ENCODE results near the gene ELF2.
"Not testable (repeated sequence)": the region's sequence is repeated elsewhere in the genome, so short reads cannot be mapped to it uniquely, and the experiment has no call there.

The ELF2 gene

GRCh38 chr4:139200506-139200905 lies 23.5 kb upstream of the ELF2 start:
- Mint-ChIP-seq H3K36me3 (peaks cover 2% of the 10 kb centered on the region), H3K4me3 (no peak overlapping the region), H3K27me3 (peaks cover 7% of the 10 kb centered on the region), H3K27ac (no peak overlapping the region), H3K9me3 (peaks cover 2% of the 10 kb centered on the region), H3K4me1 (no peaks in the 10 kb centered on the region)
- ATAC-seq (ENCODE audit: low read depth) (no peak), DNase-seq (ENCODE audit: low spot score in 2 of 2) (no peak)

DNA sequence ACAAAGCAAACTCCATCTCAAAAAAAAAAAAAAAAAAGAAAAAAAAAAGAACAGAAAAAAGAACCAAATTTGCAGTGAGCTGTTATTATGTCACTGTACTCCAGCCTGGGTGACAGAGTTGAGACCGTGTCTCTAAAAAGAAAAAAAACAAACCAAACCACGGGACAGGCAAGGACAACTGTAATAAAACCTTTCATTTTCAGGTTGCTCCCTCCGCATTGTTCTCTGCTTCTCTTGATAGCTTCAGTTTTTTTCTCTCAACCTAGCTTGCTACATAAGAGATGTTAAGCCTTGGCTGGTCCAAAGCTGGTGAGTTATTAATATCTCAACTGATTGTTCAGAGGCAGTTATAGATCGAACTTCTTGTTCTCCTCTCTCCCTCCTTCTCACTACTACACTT lies 23.1 kb upstream of the ELF2 start:
- no peak overlapping the region for H3K27ac Mint-ChIP-seq
- DNase-seq (ENCODE audit: low spot score in 2 of 2) = no peak
- peaks cover 2% of the 10 kb centered on the region for H3K9me3 Mint-ChIP-seq
- H3K27me3 Mint-ChIP-seq = peaks cover 7% of the 10 kb centered on the region
- no peak for ATAC-seq (ENCODE audit: low read depth)
- peaks cover 2% of the 10 kb centered on the region for H3K36me3 Mint-ChIP-seq
- no peak overlapping the region for H3K4me3 Mint-ChIP-seq
- no peaks in the 10 kb centered on the region for H3K4me1 Mint-ChIP-seq

DNA sequence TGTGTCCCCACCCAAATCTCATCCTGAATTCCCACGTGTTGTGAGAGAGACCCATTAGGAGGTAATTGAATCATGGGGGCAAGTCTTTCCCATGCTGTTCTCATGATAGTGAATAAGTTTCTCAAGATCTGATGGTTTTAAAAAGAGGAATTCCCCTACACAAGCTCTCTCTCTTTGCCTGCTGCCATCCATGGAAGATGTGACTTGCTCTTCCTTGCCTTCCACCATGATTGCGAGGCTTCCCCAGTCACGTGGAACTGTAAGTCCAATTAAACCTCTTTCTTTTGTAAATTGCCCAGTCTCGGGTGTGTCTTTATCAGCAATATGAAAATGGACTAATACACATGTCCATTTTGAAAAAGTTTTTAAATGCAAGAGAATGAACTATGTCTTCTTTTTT lies 20.2 kb upstream of the ELF2 start:
- ATAC-seq (ENCODE audit: low read depth); H3K27me3 Mint-ChIP-seq; DNase-seq (ENCODE audit: low spot score in 2 of 2); H3K4me3 Mint-ChIP-seq; H3K36me3 Mint-ChIP-seq; H3K27ac Mint-ChIP-seq; H3K9me3 Mint-ChIP-seq; H3K4me1 Mint-ChIP-seq: not testable (repeated sequence)

DNA sequence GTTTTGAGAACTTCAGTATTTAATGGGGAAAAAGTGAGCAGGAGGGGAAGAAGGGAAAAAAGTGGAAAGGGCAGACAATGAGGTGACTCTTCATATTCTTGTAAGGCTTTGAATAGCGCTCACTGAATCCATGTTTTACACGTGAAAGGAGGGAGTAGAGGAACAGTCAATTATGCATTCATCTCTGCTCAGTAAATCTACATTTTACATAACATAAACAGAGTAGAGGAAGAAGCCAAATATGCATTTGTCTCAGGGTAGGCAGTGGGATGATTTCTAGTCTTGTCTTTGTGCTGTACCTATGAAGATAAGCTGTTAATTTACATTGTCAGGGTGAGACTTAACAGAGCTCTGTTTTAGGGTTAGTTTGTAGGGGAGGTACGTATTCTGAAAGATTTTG lies 19.4 kb upstream of the ELF2 start:
- ATAC-seq (ENCODE audit: low read depth) (no peak), DNase-seq (ENCODE audit: low spot score in 2 of 2) (no peak)
- Mint-ChIP-seq H3K4me1 (no peaks in the 10 kb centered on the region), H3K9me3 (peaks cover 2% of the 10 kb centered on the region), H3K27me3 (peaks cover 7% of the 10 kb centered on the region), H3K36me3 (peaks cover 2% of the 10 kb centered on the region), H3K27ac (no peak overlapping the region), H3K4me3 (no peak overlapping the region)

GRCh38 chr4:139191373-139191772 lies 14.4 kb upstream of the ELF2 start:
- Mint-ChIP-seq H3K27me3 (peaks cover 2% of the 10 kb centered on the region), H3K4me1 (no peaks in the 10 kb centered on the region), H3K27ac (no peak overlapping the region), H3K36me3 (no peaks in the 10 kb centered on the region), H3K9me3 (no peaks in the 10 kb centered on the region), H3K4me3 (no peak overlapping the region)
- DNase-seq (ENCODE audit: low spot score in 2 of 2) = no peak
- no peak for ATAC-seq (ENCODE audit: low read depth)

DNA sequence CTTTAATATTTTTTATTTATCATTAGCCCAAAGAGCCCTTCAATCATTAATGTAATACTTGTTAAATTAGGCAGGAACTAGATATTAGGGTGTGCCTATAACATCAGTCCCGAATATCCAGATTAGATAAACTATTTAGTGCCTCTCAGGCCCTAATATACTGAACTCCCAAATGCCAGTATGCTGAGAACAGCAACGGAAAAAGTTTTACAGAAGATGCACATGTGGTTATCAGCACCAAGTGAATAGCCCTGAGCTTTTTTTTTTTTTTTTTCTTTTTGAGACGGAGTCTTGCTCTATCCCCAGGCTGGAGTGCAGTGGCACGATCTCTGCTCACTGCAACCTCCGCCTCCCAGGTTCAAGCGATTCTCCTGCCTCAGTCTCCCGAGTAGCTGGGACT lies 13.0 kb upstream of the ELF2 start:
- no peak overlapping the region for H3K27ac Mint-ChIP-seq

GRCh38 chr4:139189417-139189749 lies 12.4 kb upstream of the ELF2 start:
- DNase-seq (ENCODE audit: low spot score in 2 of 2) (no peak), ATAC-seq (ENCODE audit: low read depth) (no peak)
- Mint-ChIP-seq H3K27ac (no peak overlapping the region), H3K9me3 (no peaks in the 10 kb centered on the region), H3K36me3 (no peaks in the 10 kb centered on the region), H3K4me1 (peaks cover 2% of the 10 kb centered on the region), H3K27me3 (peaks cover 4% of the 10 kb centered on the region), H3K4me3 (no peak overlapping the region)

More for the DNA sequence above, 13.0 kb upstream of the ELF2 start:
- H3K9me3 Mint-ChIP-seq = no peaks in the 10 kb centered on the region
- H3K27me3 Mint-ChIP-seq = peaks cover 4% of the 10 kb centered on the region
- H3K4me3 Mint-ChIP-seq = no peak overlapping the region
- DNase-seq (ENCODE audit: low spot score in 2 of 2) (no peak), ATAC-seq (ENCODE audit: low read depth) (no peak)
- H3K36me3 Mint-ChIP-seq = no peaks in the 10 kb centered on the region
- peaks cover 2% of the 10 kb centered on the region for H3K4me1 Mint-ChIP-seq

DNA sequence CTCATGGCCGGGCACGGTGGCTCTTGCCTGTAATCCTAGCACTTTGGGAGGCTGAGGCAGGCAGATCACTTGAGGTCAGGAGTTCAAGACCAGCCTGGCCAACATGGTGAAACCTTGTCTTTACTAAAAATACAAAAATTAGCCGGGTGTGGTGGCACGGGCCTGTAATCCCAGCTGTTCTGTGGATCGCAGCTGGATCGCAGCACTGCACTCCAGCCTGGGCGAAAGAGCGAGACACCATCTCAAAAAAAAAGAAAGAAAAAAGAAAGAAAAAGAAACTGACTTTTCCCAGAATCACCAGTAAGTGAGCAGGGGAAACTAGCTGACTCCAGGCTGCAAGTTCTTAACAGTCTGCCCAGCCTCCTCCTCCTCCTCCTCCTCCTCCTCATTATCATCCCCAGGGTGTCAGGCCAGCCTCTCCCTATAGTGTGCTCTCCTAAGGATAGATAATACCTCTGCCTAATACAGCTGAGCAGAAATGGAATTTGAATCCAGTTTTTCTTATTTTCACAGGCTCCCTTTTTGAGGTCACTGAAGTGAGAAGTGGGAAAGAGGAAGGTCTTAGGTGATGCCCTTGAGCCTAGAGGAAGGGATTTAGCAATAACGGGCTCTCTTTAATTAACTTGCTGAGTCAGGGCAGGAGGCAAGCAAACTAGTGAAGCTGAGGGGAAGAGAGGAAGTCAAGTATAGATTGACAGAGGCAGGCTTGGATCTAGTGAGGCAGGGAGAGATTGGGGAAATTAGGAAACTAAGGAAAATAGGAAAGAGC lies 11.8 kb upstream of the ELF2 start:
- peaks cover 2% of the 10 kb centered on the region for H3K4me1 Mint-ChIP-seq
- H3K4me3 Mint-ChIP-seq = no peak overlapping the region
- ATAC-seq (ENCODE audit: low read depth) (no peak), DNase-seq (ENCODE audit: low spot score in 2 of 2) (no peak)
- peaks cover 4% of the 10 kb centered on the region for H3K27me3 Mint-ChIP-seq
- no peaks in the 10 kb centered on the region for H3K9me3 Mint-ChIP-seq
- no peak overlapping the region for H3K27ac Mint-ChIP-seq
- no peaks in the 10 kb centered on the region for H3K36me3 Mint-ChIP-seq

DNA sequence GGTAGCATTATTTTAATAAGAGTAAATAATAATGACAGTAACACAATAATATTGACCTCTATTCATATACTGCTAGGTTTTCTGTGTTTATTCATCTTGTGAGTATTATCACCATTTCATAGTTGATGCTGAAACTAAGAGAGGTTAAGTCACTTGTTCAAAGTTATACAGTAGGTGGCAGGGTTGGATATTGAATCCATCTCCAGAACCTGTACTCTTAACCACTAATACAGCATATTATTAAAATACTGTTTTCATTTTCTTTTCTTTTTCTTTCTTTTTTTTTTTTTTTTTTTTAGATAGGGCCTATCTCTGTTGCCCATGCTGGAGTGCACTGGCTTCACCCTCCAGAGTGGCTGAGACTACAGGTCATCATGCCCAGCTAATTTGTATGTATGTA lies 7.1 kb upstream of the ELF2 start:
- no peak overlapping the region for H3K4me3 Mint-ChIP-seq
- H3K4me1 Mint-ChIP-seq = peaks cover 2% of the 10 kb centered on the region
- H3K36me3 Mint-ChIP-seq = no peaks in the 10 kb centered on the region
- no peak for DNase-seq (ENCODE audit: low spot score in 2 of 2)
- peaks cover 3% of the 10 kb centered on the region for H3K27me3 Mint-ChIP-seq
- no peaks in the 10 kb centered on the region for H3K9me3 Mint-ChIP-seq
- ATAC-seq (ENCODE audit: low read depth) = peak; percentile 43
- H3K27ac Mint-ChIP-seq = no peak overlapping the region

DNA sequence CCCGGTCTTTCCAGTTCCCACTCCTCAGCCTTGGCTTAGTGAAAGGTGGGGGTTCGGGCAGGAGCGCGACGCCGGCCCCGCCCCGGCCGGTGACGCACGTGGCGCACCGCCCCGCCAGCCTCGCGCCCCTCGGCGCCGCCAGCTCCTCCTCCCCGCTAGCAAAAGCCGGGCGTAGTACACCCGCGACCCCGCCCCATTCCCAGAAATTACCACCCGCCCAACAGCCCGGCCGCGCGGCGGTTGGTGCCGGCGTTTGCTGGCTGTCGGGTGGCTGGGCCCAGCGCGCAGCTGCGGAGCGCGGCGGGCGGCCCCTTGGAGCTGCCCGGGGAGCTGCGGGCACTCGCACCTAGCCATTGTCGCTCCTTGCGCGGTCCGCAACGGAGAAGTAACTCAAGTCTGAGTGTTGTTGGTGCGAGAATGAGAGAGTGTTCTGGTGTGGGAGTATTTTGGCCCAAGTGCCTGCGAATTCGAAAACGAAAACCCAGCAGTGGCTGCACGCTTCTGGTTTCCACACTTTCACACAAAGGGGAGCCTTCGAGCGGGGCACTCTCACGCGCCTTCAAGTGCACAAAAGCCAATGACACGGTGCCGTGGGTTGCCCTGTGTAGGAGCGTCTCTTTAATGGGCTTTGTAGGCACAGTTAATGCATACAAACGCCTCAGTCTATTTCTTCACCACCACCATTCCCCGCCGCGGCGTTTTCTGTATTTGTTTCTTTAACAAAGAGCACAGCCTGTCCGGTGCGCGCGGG lies 1.0 kb upstream of the ELF2 start:
- Mint-ChIP-seq H3K27ac (peak overlapping the region; percentile 99), H3K4me3 (peak overlapping the region; percentile 99), H3K36me3 (peaks cover 1% of the 10 kb centered on the region), H3K9me3 (no peaks in the 10 kb centered on the region), H3K27me3 (no peaks in the 10 kb centered on the region), H3K4me1 (peaks cover 13% of the 10 kb centered on the region)
- DNase-seq (ENCODE audit: low spot score in 2 of 2) (peak in 1 of 2 donors; percentile 89), ATAC-seq (ENCODE audit: low read depth) (peak; percentile 62)

DNA sequence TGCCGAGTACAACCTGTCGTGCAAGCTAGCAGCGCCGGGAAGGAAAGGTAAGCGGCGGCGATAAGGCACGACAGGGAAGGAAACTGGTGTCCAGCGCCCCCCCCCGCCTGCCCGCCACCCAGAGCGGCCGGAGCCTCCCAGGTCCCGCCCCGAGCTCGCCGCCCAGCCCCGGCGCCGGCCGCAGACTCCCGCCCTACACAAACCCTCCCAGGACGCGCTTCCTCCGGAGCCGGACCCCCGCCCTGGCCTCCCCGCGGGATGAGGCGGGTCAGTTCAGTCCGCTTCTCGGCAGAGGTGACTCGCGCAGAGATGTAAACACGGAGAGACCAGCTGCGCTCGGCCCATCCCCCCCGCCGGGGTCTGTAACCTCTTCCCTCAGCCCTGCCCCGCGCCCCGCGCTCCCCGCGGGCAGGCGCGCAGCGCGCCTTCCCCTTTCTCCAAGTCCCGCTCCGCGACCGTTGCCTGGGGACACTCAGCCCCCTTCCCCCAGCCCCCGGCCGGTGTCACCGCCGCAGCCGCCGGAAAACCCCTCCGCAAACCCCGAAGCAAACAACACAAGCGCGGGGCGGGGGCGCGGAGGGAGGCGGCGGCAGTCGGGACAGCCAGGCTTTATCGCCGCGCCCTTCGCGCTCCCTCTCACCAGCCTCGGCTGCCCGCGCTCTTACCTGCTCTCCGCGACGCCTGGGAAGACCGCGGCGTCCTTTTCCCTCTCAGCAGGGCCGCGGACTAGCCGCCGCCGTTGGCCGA lies 543 bp downstream of the ELF2 start:
- peak overlapping the region; percentile 99 for H3K4me3 Mint-ChIP-seq
- peaks cover 16% of the 10 kb centered on the region for H3K4me1 Mint-ChIP-seq
- ATAC-seq (ENCODE audit: low read depth) (peak; percentile 46), DNase-seq (ENCODE audit: low spot score in 2 of 2) (peak; percentile 81 to 83)
- peaks cover 1% of the 10 kb centered on the region for H3K36me3 Mint-ChIP-seq
- H3K27ac Mint-ChIP-seq = peak overlapping the region; percentile 99
- no peaks in the 10 kb centered on the region for H3K9me3 Mint-ChIP-seq
- no peaks in the 10 kb centered on the region for H3K27me3 Mint-ChIP-seq

GRCh38 chr4:139175646-139176301 lies 1.2 kb downstream of the ELF2 start:
- H3K9me3 Mint-ChIP-seq = no peaks in the 10 kb centered on the region
- H3K27me3 Mint-ChIP-seq = no peaks in the 10 kb centered on the region
- no peak for DNase-seq (ENCODE audit: low spot score in 2 of 2)
- peaks cover 1% of the 10 kb centered on the region for H3K36me3 Mint-ChIP-seq
- ATAC-seq (ENCODE audit: low read depth) = no peak
- peak overlapping the region; percentile 99 for H3K27ac Mint-ChIP-seq
- H3K4me3 Mint-ChIP-seq = peak overlapping the region; percentile 99
- H3K4me1 Mint-ChIP-seq = peaks cover 16% of the 10 kb centered on the region

DNA sequence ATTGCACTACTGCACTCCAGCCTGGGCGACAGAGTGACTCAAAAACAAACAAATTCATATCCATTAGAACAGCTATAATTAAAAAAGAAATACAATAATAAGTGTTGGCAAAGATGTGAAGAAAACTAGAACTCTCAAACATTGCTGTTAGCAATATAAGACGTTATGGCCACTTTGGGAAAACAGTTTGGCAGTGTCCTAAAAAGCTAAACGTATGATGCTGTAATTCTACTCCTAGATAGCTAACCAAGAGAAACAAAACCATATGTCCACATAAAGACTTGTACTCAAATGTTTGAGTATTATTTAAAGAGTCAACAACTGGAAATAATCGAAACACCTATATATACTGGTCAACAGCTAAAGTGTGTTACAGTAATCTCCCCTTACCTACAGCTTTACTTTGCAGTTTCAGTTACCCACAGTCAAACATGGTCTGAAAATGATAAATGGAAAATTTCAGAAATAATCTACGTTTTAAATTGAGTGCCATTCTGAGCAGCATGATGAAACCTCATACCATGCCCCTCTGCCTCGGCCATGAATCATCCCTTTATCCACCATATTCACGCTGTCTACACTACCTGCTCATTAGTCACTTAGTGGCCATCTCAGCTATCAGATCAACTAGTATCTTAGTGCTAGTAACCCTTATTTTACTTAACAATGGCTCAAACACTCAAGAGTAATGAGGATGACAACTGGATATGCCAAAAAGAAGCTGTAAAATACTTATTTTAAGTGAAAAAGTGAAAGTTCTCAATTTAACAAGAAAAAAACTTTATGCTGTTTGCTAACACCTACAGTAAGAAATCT lies 4.9 kb downstream of the ELF2 start:
- DNase-seq (ENCODE audit: low spot score in 2 of 2) = no peak
- Mint-ChIP-seq H3K27ac (peak overlapping the region; percentile 81), H3K36me3 (no peaks in the 10 kb centered on the region), H3K9me3 (no peaks in the 10 kb centered on the region), H3K27me3 (no peaks in the 10 kb centered on the region), H3K4me1 (peaks cover 14% of the 10 kb centered on the region), H3K4me3 (no peak overlapping the region)
- no peak for ATAC-seq (ENCODE audit: low read depth)
